ENCODE data around the gene KIAA0040. TPM values are rescaled to one million over a fixed set of nuclear protein-coding genes. Genes with fewer than 3 reads are reported as not detected.
A peak's percentile ranks its signal among the peaks of the same experiment; 100 is the strongest.

Gene KIAA0040
- total RNA-seq (10 to 100 TPM in 1 of 2 donors, 1 to 10 TPM in 1; 5.7 to 12.0 TPM), polyA plus RNA-seq (1 to 10 TPM; 4.6 to 5.8 TPM)

GRCh38 chr1:175192630-175193526, at the start of gene KIAA0040:
TSS of gene KIAA0040 (minus strand) at chr1:175192776. CDS start at chr1:175161013, 31,763 bp downstream.
- peak within 1 kb of the TSS; percentile 70 to 95 for H3K9ac ChIP-seq (ENCODE audit: low read depth in 1 of 2, low read length in 2 of 2)
- H3K4me3 ChIP-seq (ENCODE audit: low read depth in 1 of 3, low read length in 3 of 3) = peak within 1 kb of the TSS; percentile 72 to 92 (median 88)
- H3K27ac ChIP-seq (ENCODE audit: low read depth in 1 of 2, low read length in 2 of 2) = peak within 1 kb of the TSS; percentile 79 to 91
- TF ChIP-seq SP1 (IDR thresholded peaks at IDR 0.05) = peak; percentile 35
- TF ChIP-seq GABPA (IDR thresholded peaks at IDR 0.05 in 1 of 2, conservative IDR thresholded peaks at IDR 0.05 in 1 of 2) = no peak
- peak in 1 of 2 donors; percentile 49 for TF ChIP-seq EGR1 (IDR thresholded peaks at IDR 0.05; ENCODE audit: low read depth in 2 of 2)
- TF ChIP-seq RXRA (IDR thresholded peaks at IDR 0.05) = peak; percentile 56 to 66
- TF ChIP-seq ZBTB33 (IDR thresholded peaks at IDR 0.05) = no peak
- peak; percentile 45 for TF ChIP-seq YY1 (IDR thresholded peaks at IDR 0.05)
- no peak for TF ChIP-seq CTCF (IDR thresholded peaks at IDR 0.05; ENCODE audit: low read depth, low read length, missing input control)
- peak; percentile 18 for TF ChIP-seq REST (IDR thresholded peaks at IDR 0.05)
- TF ChIP-seq MAX (IDR thresholded peaks at IDR 0.05) = peak; percentile 19
- no peak for TF ChIP-seq FOXA1 (IDR thresholded peaks at IDR 0.05)
- TF ChIP-seq RAD21 (IDR thresholded peaks at IDR 0.05) = no peak
- TF ChIP-seq HNF4G (IDR thresholded peaks at IDR 0.05) = no peak
- peak; percentile 7 to 11 for TF ChIP-seq HNF4A (conservative IDR thresholded peaks at IDR 0.05)
- WGBS = 6% methylated on average over 62 of the region's 62 CpGs
- peaks cover 0 to 26% (median 18%) of the 10 kb centered on the region in 4 donors for H3K4me1 ChIP-seq (ENCODE audit: control insufficient read depth in 4 of 4, insufficient read depth in 4 of 4, low read length in 3 of 4)
- no peaks in the 10 kb centered on the region for H3K27me3 ChIP-seq (ENCODE audit: control insufficient read depth in 4 of 4, insufficient read depth in 4 of 4, low read length in 3 of 4)
- peak; percentile 70 for DNase-seq (ENCODE audit: low spot score)
- no peaks in the 10 kb centered on the region for H3K36me3 ChIP-seq (ENCODE audit: control insufficient read depth in 4 of 4, insufficient read depth in 3 of 4, low read depth in 1 of 4, low read length in 3 of 4)
- H3K9me3 ChIP-seq (ENCODE audit: control insufficient read depth in 4 of 4, low read length in 3 of 4) = no peaks in the 10 kb centered on the region

GRCh38 chr1:175237389-175237788, 44.8 kb upstream of the KIAA0040 start:
- Histone ChIP-seq H3K4me1 (ENCODE audit: control insufficient read depth in 4 of 4, insufficient read depth in 4 of 4, low read length in 3 of 4) (no peaks in the 10 kb centered on the region), H3K4me3 (ENCODE audit: low read depth in 1 of 3, low read length in 3 of 3) (no peak overlapping the region), H3K27ac (ENCODE audit: low read depth in 1 of 2, low read length in 2 of 2) (no peak overlapping the region), H3K27me3 (ENCODE audit: control insufficient read depth in 4 of 4, insufficient read depth in 4 of 4, low read length in 3 of 4) (no peaks in the 10 kb centered on the region), H3K9ac (ENCODE audit: low read depth in 1 of 2, low read length in 2 of 2) (no peak overlapping the region), H3K9me3 (ENCODE audit: control insufficient read depth in 4 of 4, low read length in 3 of 4) (no peaks in the 10 kb centered on the region), H3K36me3 (ENCODE audit: control insufficient read depth in 4 of 4, insufficient read depth in 3 of 4, low read depth in 1 of 4, low read length in 3 of 4) (no peaks in the 10 kb centered on the region)
- no peak for TF ChIP-seq RXRA (IDR thresholded peaks at IDR 0.05)
- no peak for TF ChIP-seq REST (IDR thresholded peaks at IDR 0.05)
- no peak for TF ChIP-seq HNF4G (IDR thresholded peaks at IDR 0.05)
- no peak for TF ChIP-seq FOXA2 (IDR thresholded peaks at IDR 0.05)
- DNase-seq (ENCODE audit: low spot score) = no peak
- 86% methylated on average over 1 of the region's 1 CpG for WGBS
